GM12878 (cell line): ENCODE data around the gene CCDC71. TPM values are rescaled to one million over a fixed set of nuclear protein-coding genes. Genes with fewer than 3 reads are reported as not detected.

ENCODE experiments used
- ATAC-seq: fragments of 200-7000 bp; cut with Tn5 transposase; 3 replicates; pipeline ENCODE4 v1.9.1; 2020; ENCODE audit warnings: mild to moderate bottlenecking, moderate library complexity
- BruUV-seq: library from RNA; stranded (reverse); fragments of 400-500 nt; replicated peaks from 2 replicates; lab custom pipeline; 2021; lab: Mats Ljungman, UMichigan
- CTCF ChIA-PET: fragments of 300-600 bp; sonication (Branson Sonifier 250); formaldehyde crosslinking; extraction: SDS; loops from one replicate; lab custom pipeline; 2021; ENCODE audit warnings: inconsistent platforms; lab: Yijun Ruan, JAX
- POLR2A ChIA-PET: fragments of 350-600 bp; formaldehyde crosslinking; extraction: SDS; loops from one replicate; lab custom pipeline; 2021; ENCODE audit warnings: inconsistent platforms; lab: Charles Lee
- RAD21 ChIA-PET: fragments of 300-600 bp; sonication (Branson Sonifier 250); formaldehyde crosslinking; loops from one replicate; lab custom pipeline; 2023; ENCODE audit warnings: antibody characterized with exemption; ENCODE audit not compliant: unreplicated experiment; lab: Charles Lee
- SMC1A ChIA-PET: fragments of 300-600 bp; sonication (Branson Sonifier 250); formaldehyde crosslinking; loops from one replicate; lab custom pipeline; 2023; ENCODE audit not compliant: unreplicated experiment, uncharacterized antibody; lab: Charles Lee
- DNase-seq: peaks from one replicate; pipeline ENCODE4 v3.0.0-alpha.2; 2011; ENCODE audit warnings: low read depth, low spot score
- FAIRE-seq: peaks from 3 replicates; lab custom pipeline; 2011; peaks lifted over from hg19 to GRCh38; lab: Jason Lieb, UNC
- H2AFZ ChIP-seq: 2 replicates; pipeline ENCODE4 v1.6.0; 2011; ENCODE audit warnings: low read depth, low read length, control low read depth; ENCODE audit not compliant: control insufficient read depth
- H3K27ac ChIP-seq: 2 replicates; pipeline ENCODE4 v1.5.1; 2011; ENCODE audit warnings: control low read depth; ENCODE audit not compliant: control insufficient read depth, insufficient read depth
- H3K27me3 ChIP-seq, 2 experiments: replicated peaks in 1 of 2; 2 replicates each; pipeline versions ENCODE4 v1.6.0 to v1.6.1; 2011; ENCODE audit warnings: low read length in 1 of 2; ENCODE audit not compliant: control insufficient read depth in 2 of 2, insufficient read depth in 2 of 2
- H3K36me3 ChIP-seq, 2 experiments: 2 replicates each; pipeline ENCODE4 v1.5.1; 2011; ENCODE audit warnings: low read length in 1 of 2; ENCODE audit not compliant: control insufficient read depth in 2 of 2, insufficient read depth in 2 of 2
- H3K4me1 ChIP-seq: 2 replicates; pipeline ENCODE4 v1.6.1; 2011; ENCODE audit warnings: mild to moderate bottlenecking, low read length, moderate library complexity, mixed read lengths; ENCODE audit not compliant: control insufficient read depth, insufficient read depth
- H3K4me2 ChIP-seq: 2 replicates; pipeline ENCODE4 v1.6.0; 2011; ENCODE audit warnings: control low read depth; ENCODE audit not compliant: control insufficient read depth, insufficient read depth
- H3K4me3 ChIP-seq: fragments of 200-600 bp; sonication (generic); 2 replicates; pipeline ENCODE4 v1.5.1; 2016
- H3K79me2 ChIP-seq: 2 replicates; pipeline ENCODE4 v1.6.0; 2011; ENCODE audit warnings: low read length; ENCODE audit not compliant: control insufficient read depth, insufficient read depth
- H3K9ac ChIP-seq: 2 replicates; pipeline ENCODE4 v1.8.0; 2011; ENCODE audit warnings: low read length, control low read depth, mixed read lengths; ENCODE audit not compliant: control insufficient read depth, insufficient read depth
- H3K9me3 ChIP-seq: replicated peaks from 3 replicates; pipeline ENCODE4 v1.5.1; 2011; ENCODE audit warnings: mild to moderate bottlenecking, low read length; ENCODE audit not compliant: control insufficient read depth, insufficient read depth
- H4K20me1 ChIP-seq: 2 replicates; pipeline ENCODE4 v1.6.0; 2011; ENCODE audit not compliant: control insufficient read depth, insufficient read depth
- ATF2 ChIP-seq: IDR thresholded peaks from 2 replicates; pipeline ENCODE4 v1.6.1; 2012; ENCODE audit warnings: low read length, inconsistent platforms
- CREB1 ChIP-seq: IDR thresholded peaks from 2 replicates; pipeline ENCODE4 v1.6.1; 2012; ENCODE audit warnings: low read depth, mild to moderate bottlenecking, inconsistent platforms
- CTCF ChIP-seq, 3 experiments: IDR thresholded peaks in 2 of 3; conservative IDR thresholded peaks in 1 of 3; 2 replicates each; pipeline ENCODE4 v1.5.1; 2011; ENCODE audit warnings: low read depth in 3 of 3, low read length in 3 of 3, mild to moderate bottlenecking in 3 of 3, control low read depth in 2 of 3, moderate library complexity in 2 of 3, inconsistent platforms in 1 of 3, mixed read lengths in 1 of 3; ENCODE audit not compliant: control insufficient read depth in 2 of 3, insufficient read depth in 1 of 3; ENCODE audit errors: extremely low read depth in 1 of 3
- GATAD2B ChIP-seq: fragments of 450-650 bp; conservative IDR thresholded peaks from 2 replicates; pipeline ENCODE4 v1.6.1; 2017; ENCODE audit warnings: low read depth, mild to moderate bottlenecking, moderate library complexity
- HDGF ChIP-seq: fragments of 450-650 bp; IDR thresholded peaks from 2 replicates; pipeline ENCODE4 v1.6.1; 2016; ENCODE audit warnings: antibody characterized with exemption
- KAT2A ChIP-seq: conservative IDR thresholded peaks from 2 replicates; pipeline ENCODE4 v1.6.1; 2011; ENCODE audit warnings: low read depth, low read length; ENCODE audit not compliant: control insufficient read depth
- LARP7 ChIP-seq: fragments of 450-650 bp; IDR thresholded peaks from 2 replicates; pipeline ENCODE4 v1.6.1; 2017; ENCODE audit warnings: mild to moderate bottlenecking
- MXI1 ChIP-seq: fragments of 150-350 bp; IDR thresholded peaks from 2 replicates; pipeline ENCODE4 v1.6.1; 2011; ENCODE audit warnings: low read depth, mild to moderate bottlenecking, inconsistent platforms, low read length, improper control_type of control experiment
- NR2F1 ChIP-seq: fragments of 450-650 bp; conservative IDR thresholded peaks from 2 replicates; pipeline ENCODE4 v1.6.1; 2017; ENCODE audit warnings: mild to moderate bottlenecking
- PAX8 ChIP-seq: fragments of 450-650 bp; IDR thresholded peaks from 2 replicates; pipeline ENCODE4 v1.6.1; 2017; ENCODE audit warnings: mild to moderate bottlenecking, moderate library complexity
- RCOR1 ChIP-seq: conservative IDR thresholded peaks from 2 replicates; pipeline ENCODE4 v1.6.1; 2012; ENCODE audit warnings: low read depth, low read length, improper control_type of control experiment
- TCF3 ChIP-seq: IDR thresholded peaks from 2 replicates; pipeline ENCODE4 v1.6.1; 2012; ENCODE audit warnings: low read depth, mild to moderate bottlenecking, low read length, borderline replicate concordance; ENCODE audit not compliant: insufficient read depth
- YY1 ChIP-seq: IDR thresholded peaks from 2 replicates; pipeline ENCODE4 v1.6.1; 2011; ENCODE audit warnings: low read depth, mild to moderate bottlenecking, low read length
- WGBS: methylation state at CpG from one replicate; pipeline ENCODE4 v1.1.6; 2016; ENCODE audit warnings: low lambda C conversion rate; ENCODE audit not compliant: insufficient replicate concordance, insufficient coverage; ENCODE audit errors: missing lambda C conversion rate; 5-methylcytosine and 5-hydroxymethylcytosine counted together
- in situ Hi-C: fragments of 300-500 bp; cut with MboI; formaldehyde crosslinking; loops from 9 replicates; pipeline ENCODE4 v1.14.3; 2018; ENCODE audit warnings: mixed read lengths
- intact Hi-C: fragments of 100-400 bp; cut with micrococcal nuclease; formaldehyde crosslinking; loops from one replicate; pipeline ENCODE4 v1.14.2; 2022; ENCODE audit not compliant: unreplicated experiment
- polyA plus RNA-seq, 11 experiments: library from polyadenylated mRNA; depleted of rRNA in 4 of 11; unstranded in 6 of 11; stranded (reverse) in 5 of 11; fragments of >200 nt; fragmentation: Nextera tagmentation in 4 of 11; fragmentation: Illumina TruSeq in 1 of 11; extraction: Ambion mirVana in 4 of 11; extraction: Trizol in 1 of 11; gene quantifications; 1 replicate in 1 of 11; 2 replicates in 10 of 11; pipeline versions ENCODE4 v1.2.1 to v1.2.3, GENCODE V29; 2011 to 2016; ENCODE audit warnings: inconsistent platforms in 2 of 11, missing spikeins in 2 of 11, low read depth in 1 of 11
- total RNA-seq, 4 experiments: library from RNA; depleted of rRNA in 3 of 4; stranded (reverse); fragments of >200 nt in 3 of 4; fragmentation: Illumina TruSeq in 1 of 4; extraction: Trizol in 1 of 4; gene quantifications; 2 replicates each; pipeline versions ENCODE4 v1.2.1 to v1.2.3, GENCODE V29; 2013 to 2021
- TF ChIP-seq, protein P1 (sequence below): fragments of 450-650 bp; formaldehyde crosslinking; IDR thresholded peaks from 2 replicates; pipeline ENCODE4 v1.4.0; 2020; ENCODE audit warnings: mild to moderate bottlenecking, moderate library complexity
- TF ChIP-seq, protein P2 (sequence below): fragments of 450-650 bp; IDR thresholded peaks from 2 replicates; pipeline ENCODE4 v1.6.1; 2018; ENCODE audit warnings: borderline replicate concordance, mild to moderate bottlenecking; ENCODE audit not compliant: partially characterized antibody

CCDC71 gene
- total and polyA plus RNA-seq, 10 of the 15 experiments (the other 5 are each of a cell fraction or from before 2014, with no cell fraction given), result 0.20 to 38.0 (median 16.1) TPM

GRCh38 chr3:49170744-49171118, 4.6 kb upstream of the CCDC71 start:
- in situ Hi-C loops, result no loop called here
- H3K4me1 ChIP-seq, result peaks cover 5% of the 10 kb centered on the region
- intact Hi-C loops, result loop anchor here (1.0 kb wide), 1 partner anchor 279 kb away; no protein-coding TSS in a partner anchor
- ChIA-PET POLR2A (interaction anchor here (0.5 to 2.1 kb wide), 4 partner anchors 11 to 777 kb away, joined by 3 to 6 read pairs (median 4); no protein-coding TSS in a partner anchor), CTCF (interaction anchor here (0.6 to 5.9 kb wide), 19 partner anchors 10 to 369 kb away, joined by 3 to 59 read pairs (median 5); partner anchors contain the start of genes NICN1 and USP4), SMC1A (interaction anchor here (1.4 kb wide), 2 partner anchors 279 to 290 kb away, joined by 3 to 14 read pairs; no protein-coding TSS in a partner anchor), RAD21 (interaction anchor here (0.6 to 1.9 kb wide), 9 partner anchors 10 to 283 kb away, joined by 3 to 17 read pairs (median 3); partner anchors contain the start of genes RHOA, USP4 and WDR6)
- H3K79me2 ChIP-seq, result peaks cover 8% of the 10 kb centered on the region
- H4K20me1 ChIP-seq, result no peaks in the 10 kb centered on the region
- FAIRE-seq (no peak), DNase-seq (no peak), ATAC-seq (peak; percentile 10)
- H3K9ac ChIP-seq, result no peak overlapping the region
- H3K27ac ChIP-seq, result no peak overlapping the region
- peak overlapping the region; percentile 74; the same call in 1 of the 2 replicates for H3K4me3 ChIP-seq
- H3K4me2 ChIP-seq, result peak overlapping the region; percentile 95; the same call in 1 of the 2 replicates
- H2AFZ ChIP-seq, result peak overlapping the region; percentile 92
- BruUV-seq, result no TSS peak
- H3K9me3 ChIP-seq, result peaks cover 2% of the 10 kb centered on the region; the same call in 2 of the 3 replicates
- no peaks in the 10 kb centered on the region for H3K36me3 ChIP-seq
- no peaks in the 10 kb centered on the region for H3K27me3 ChIP-seq
- 0% methylated on average over 1 of the region's 1 CpG for WGBS
- no peak for TF ChIP-seq NR2F1
- no peak for TF ChIP-seq MXI1
- no peak for TF ChIP-seq LARP7
- no peak for TF ChIP-seq CREB1
- TF ChIP-seq, protein P1, sequence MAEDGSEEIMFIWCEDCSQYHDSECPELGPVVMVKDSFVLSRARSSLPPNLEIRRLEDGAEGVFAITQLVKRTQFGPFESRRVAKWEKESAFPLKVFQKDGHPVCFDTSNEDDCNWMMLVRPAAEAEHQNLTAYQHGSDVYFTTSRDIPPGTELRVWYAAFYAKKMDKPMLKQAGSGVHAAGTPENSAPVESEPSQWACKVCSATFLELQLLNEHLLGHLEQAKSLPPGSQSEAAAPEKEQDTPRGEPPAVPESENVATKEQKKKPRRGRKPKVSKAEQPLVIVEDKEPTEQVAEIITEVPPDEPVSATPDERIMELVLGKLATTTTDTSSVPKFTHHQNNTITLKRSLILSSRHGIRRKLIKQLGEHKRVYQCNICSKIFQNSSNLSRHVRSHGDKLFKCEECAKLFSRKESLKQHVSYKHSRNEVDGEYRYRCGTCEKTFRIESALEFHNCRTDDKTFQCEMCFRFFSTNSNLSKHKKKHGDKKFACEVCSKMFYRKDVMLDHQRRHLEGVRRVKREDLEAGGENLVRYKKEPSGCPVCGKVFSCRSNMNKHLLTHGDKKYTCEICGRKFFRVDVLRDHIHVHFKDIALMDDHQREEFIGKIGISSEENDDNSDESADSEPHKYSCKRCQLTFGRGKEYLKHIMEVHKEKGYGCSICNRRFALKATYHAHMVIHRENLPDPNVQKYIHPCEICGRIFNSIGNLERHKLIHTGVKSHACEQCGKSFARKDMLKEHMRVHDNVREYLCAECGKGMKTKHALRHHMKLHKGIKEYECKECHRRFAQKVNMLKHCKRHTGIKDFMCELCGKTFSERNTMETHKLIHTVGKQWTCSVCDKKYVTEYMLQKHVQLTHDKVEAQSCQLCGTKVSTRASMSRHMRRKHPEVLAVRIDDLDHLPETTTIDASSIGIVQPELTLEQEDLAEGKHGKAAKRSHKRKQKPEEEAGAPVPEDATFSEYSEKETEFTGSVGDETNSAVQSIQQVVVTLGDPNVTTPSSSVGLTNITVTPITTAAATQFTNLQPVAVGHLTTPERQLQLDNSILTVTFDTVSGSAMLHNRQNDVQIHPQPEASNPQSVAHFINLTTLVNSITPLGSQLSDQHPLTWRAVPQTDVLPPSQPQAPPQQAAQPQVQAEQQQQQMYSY (CRISPR knock-in tag), result no peak
- TF ChIP-seq, protein P2, sequence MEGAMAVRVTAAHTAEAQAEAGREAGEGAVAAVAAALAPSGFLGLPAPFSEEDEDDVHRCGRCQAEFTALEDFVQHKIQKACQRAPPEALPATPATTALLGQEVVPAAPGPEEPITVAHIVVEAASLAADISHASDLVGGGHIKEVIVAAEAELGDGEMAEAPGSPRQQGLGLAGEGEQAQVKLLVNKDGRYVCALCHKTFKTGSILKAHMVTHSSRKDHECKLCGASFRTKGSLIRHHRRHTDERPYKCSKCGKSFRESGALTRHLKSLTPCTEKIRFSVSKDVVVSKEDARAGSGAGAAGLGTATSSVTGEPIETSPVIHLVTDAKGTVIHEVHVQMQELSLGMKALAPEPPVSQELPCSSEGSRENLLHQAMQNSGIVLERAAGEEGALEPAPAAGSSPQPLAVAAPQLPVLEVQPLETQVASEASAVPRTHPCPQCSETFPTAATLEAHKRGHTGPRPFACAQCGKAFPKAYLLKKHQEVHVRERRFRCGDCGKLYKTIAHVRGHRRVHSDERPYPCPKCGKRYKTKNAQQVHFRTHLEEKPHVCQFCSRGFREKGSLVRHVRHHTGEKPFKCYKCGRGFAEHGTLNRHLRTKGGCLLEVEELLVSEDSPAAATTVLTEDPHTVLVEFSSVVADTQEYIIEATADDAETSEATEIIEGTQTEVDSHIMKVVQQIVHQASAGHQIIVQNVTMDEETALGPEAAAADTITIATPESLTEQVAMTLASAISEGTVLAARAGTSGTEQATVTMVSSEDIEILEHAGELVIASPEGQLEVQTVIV, result no peak
- TF ChIP-seq HDGF, result no peak
- no peak for TF ChIP-seq ATF2
- TF ChIP-seq GATAD2B, result no peak
- TF ChIP-seq CTCF (IDR thresholded peaks at IDR 0.05 in 2 of 3, conservative IDR thresholded peaks at IDR 0.05 in 1 of 3; ENCODE audit: control insufficient read depth in 2 of 3, extremely low read depth in 1 of 3, insufficient read depth in 1 of 3, low read depth in 3 of 3, low read length in 3 of 3), result no peak
- no peak for TF ChIP-seq YY1
- TF ChIP-seq TCF3, result no peak
- no peak for TF ChIP-seq RCOR1
- no peak for TF ChIP-seq KAT2A
- no peak for TF ChIP-seq PAX8
